ENCODE results near the gene KRTAP2-1.

DNA sequence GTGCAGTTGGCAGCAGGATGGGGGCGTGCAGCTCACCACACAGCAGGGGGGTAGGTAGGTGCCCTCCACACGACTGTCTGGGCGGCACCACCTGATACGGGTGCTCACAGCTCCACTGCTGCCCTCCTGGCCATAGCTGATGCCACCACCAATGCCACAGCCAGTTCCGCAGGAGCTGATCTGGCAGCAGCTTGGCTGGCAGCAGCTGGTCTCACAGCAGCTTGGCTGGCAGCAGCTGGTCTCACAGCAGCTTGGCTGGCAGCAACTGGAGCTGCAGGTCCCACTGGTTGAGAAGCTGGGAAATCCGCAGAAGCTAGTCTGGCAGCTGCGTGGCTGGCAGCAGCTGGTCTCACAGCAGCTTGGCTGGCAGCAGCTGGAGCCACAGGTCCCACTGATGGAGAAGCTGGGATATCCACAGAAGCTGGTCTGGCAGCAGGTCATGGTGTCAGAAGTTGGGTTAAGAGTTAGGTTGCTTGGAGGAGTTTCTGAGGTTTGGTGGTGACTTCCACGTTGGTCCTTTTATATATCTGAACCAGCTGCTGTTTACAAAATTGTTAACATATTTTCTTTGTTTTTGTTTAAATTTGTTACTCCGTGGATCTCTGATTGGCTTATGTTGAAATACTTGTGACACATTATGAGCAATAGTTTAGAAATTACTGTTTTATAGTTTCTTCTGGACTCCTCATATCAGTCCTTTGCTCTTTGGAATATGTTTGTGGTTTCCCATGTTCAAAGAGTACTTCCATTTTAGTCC lies 20.2 kb downstream of the KRTAP2-1 start, which contains the start of gene KRTAP1-5:
- no peak for TF ChIP-seq CTCF (IDR thresholded peaks at IDR 0.05; ENCODE audit: low read depth, low read length)
- no peak for TF ChIP-seq EZH2phosphoT487 (IDR thresholded peaks at IDR 0.05; ENCODE audit: low read depth)

All from OCI-LY3 (cell line).